Skeletal muscle cell (primary cell): ENCODE measurements around the gene PSPH.
"Not testable (repeated sequence)": the region's sequence is repeated elsewhere in the genome, so short reads cannot be mapped to it uniquely, and the experiment has no call there.

Experiments
- DNase-seq: peaks from one replicate; pipeline ENCODE4 v3.0.0-alpha.2; 2010; ENCODE audit warnings: low read depth
- H3K4me3 ChIP-seq: 2 replicates; pipeline ENCODE4 v1.5.1; 2011; ENCODE audit warnings: low read depth, mild to moderate bottlenecking, control low read depth, low read length, moderate library complexity

The PSPH gene

DNA sequence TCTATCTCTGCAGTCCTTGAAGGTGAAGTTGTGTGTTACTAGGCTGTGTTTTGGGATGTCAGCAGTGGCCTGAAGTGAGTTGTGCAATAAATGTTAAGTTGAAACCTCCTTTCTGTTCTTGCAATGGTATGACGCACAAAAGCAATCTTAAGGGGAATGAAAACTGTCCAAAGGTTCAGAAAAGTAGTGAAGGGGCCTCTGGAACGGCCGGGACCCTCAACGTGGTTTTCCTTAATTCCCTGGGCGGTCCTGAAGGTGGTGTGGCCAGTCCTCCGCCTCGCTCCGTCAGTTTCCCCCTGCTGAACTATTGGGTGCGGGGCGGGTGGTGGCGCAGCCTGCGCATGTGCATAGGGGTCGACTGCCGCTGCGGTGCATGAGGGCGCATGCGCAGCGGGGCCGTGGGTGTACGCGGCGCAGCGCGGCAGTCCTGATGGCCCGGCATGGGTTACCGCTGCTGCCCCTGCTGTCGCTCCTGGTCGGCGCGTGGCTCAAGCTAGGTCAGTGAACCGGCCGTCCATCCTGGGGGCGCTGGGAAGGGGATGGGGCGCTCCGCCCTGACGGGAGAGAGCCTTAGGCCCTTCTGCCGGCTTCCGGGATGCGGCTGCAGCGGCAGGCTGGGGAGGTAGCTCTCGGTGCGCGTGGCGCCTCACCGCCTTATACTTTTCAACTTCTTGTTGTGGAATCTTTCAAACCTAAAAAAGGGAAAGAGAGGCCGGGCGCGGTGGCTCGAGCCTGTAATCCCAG lies 12.8 kb upstream of the PSPH start, which contains the start of gene SUMF2:
TSS of gene SUMF2 (plus strand) at position 405 of the 744 bp plus-strand sequence. CDS start at position 431, 26 bp downstream.
- H3K4me3 ChIP-seq, result peak within 1 kb of the TSS; percentile 88
- DNase-seq, result peak; percentile 60

DNA sequence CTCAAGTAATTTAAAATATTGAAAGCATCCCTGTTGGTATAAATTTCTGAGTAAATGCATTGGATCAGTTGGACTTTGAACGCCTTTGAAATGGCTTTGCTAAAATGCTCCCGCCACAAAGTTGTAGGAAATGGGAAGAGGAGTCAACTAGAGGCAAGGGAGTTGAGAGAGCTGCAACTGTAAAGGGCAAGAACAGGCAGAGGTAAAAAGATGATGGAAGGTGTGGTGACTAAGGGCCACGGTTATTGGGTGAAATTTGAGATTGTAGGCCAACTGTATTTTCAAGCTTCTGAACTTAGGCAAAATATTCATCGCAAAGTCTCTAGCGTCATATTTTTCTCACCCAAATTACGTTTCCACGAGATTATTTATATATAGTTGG lies 12.2 kb upstream of the PSPH start:
- no peak for DNase-seq
- H3K4me3 ChIP-seq, result peak overlapping the region; percentile 88

DNA sequence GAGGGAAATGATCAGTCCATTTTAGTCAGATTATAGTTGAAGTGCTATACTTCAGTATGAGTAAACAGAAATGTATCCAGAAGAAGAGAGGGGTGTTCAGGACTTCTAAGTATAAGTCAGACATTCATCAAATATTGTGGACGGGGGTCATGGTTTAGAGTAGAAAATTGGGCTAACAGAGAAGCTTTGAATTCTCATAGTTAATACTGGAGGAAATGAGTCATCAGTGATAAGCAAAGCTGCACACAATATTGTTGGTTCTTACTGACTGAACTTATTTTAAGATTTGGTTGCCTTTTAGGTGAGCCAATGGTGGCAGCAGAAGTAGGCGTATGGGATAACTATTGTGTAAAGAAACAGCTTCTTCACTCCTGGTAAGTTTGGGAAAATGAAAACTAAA lies 11.1 kb upstream of the PSPH start:
- H3K4me3 ChIP-seq, result no peak overlapping the region
- DNase-seq, result no peak

DNA sequence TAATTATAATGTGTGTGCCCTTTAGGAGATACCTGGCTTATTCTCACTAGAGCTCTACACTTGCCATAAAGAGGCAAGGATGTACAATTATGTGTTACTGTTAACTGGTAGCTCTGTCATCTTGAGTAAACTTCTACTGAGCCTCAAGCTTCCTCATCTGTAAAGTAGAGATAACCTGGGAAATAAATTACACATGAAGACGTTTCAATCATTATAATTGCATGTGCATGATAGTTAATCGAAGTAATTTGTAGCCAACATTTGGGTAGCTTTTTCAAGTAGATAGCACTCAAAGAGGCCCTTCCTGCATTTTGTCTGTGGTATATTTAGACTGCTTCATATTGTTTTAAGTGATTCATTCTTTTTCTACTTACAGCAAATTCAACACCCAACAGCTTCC lies 2.7 kb upstream of the PSPH start:
- no peak for DNase-seq
- H3K4me3 ChIP-seq, result no peak overlapping the region

DNA sequence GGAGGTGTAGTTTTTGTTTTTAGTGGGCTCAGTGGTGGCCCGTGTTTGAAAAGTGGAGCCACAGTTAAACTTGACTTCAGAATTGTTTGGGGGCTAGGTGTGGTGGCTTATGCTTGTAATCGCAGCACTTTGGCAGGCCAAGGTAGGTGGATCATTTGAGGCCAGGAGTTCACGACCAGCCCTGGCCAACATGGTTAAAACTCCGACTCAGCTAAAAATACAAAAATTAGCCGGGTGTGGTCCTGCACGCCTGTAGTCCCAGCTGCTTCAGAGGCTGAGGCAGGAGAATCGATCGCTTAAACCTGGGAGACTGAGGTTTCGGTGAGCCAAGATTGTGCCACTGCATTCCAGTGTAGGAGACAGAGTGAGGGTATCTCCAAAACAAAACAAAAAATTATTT lies 2.1 kb upstream of the PSPH start:
- no peak for DNase-seq
- no peak overlapping the region for H3K4me3 ChIP-seq

DNA sequence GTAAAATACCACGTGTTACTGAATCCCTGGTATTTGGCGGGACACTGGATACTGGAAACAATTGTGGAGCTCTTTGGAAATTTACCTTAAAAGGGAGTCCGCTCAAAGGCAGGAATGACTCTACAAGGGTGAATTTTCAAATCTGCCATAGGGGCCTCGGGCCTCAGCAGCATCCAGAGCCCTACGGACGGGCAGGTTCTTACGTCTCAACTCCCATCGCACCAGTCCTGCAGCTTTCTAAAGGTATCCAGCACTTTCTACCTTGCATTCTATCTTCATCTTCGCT lies 248 bp downstream of the PSPH start:
- peak overlapping the region; percentile 96 for H3K4me3 ChIP-seq
- no peak for DNase-seq

DNA sequence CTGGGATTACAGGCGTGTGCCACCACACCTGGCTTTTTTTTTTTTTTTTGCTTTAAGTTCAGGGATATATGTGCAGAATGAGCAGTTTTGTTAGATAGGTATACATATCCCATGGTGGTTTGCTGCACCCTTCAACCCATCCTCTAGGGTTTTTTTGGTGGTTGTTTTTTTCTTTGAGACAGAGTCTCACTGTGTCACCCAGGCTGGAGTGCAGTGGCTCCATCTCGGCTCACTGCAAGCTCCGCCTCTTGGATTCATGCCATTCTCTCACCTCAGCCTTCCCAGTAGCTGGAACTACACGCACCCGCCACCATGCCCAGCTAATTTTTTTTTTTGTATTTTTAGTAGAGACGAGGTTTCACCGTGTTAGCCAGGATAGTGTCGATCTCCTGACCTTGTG lies 2.5 kb downstream of the PSPH start:
- DNase-seq, H3K4me3 ChIP-seq: not testable (repeated sequence)

DNA sequence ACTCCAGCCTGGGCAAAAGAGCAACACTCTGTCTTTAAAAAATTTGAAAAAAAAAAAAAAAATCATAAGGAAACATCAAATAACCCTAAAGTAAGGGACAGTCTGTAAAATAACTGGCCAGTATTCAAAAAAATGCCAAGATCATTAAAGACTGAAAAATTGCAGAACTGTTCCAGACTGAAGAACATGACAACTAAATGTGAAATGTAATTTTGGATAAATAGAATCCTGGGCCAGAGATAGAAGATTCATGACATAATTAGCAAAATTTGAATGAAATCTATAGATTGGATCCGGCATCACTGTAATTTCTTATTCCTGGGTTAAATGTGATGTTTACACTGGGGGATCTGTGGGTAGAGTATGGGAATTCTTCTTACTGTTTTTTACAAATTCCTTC lies 3.0 kb downstream of the PSPH start:
- DNase-seq, result no peak
- no peak overlapping the region for H3K4me3 ChIP-seq

DNA sequence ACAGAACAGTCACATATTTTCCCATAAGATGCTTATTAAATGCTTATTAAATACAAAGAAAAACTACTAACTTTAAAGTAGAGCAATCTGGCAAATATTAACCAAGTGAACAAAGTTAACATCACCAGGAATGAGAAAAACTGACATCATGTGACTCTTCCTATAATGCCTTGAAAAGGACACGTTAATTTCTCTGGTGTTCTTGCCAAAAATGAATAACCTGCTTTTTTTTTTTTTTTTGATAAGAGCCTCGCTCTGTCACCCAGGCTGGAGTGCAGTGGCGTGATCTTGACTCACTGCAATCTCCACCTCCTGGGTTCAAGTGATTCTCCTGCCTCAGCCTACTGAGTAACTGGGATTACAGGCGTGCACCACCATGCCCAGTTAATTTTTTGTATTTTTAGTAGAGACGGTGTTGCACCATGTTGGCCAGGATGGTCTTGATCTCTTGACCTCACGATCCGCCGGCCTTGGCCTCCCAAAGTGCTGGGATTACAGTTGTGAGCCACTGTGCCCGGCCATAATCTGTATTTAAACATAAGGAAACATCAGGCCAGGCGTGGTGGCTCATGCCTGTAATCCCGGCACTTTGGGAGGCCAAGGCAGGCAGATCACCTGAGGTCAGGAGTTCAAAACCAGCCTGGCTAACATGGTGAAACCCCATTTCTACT lies 3.7 kb downstream of the PSPH start:
- not testable (repeated sequence) for H3K4me3 ChIP-seq, DNase-seq

DNA sequence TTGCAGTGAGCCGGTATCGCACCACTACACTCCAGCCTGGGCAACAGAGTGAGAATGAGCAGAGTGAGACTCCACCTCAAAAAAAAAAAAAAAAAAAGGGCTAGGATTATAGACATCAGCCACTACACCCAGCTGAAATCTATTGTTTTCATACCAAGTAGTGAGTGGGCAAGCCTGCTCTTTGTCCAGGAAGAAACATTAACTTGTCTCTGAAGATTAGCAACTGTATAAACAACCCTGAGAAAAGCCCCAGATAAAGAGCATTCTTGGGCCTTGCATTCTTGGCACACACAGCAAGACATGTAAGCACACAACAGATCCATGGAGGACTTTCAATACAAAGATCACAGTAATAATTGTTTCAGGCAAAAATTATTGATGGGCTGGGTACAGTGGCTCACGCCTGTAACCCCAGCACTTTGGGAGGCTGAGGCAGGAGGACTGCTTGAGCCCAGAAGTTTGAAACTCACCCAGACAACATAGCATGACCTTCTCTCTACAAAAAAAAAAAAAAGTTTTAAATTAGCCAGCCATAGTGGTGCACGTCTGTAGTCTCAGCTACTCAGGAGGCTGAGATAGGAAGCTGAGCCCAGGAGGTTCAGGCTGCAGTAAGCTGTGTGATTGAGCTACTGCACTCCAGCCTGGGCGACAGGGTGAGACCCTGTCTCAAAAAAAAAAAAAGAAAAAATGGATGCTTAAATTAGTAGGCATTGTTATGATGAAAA lies 4.4 kb downstream of the PSPH start:
- no peak overlapping the region for H3K4me3 ChIP-seq
- DNase-seq, result peak; percentile 70

DNA sequence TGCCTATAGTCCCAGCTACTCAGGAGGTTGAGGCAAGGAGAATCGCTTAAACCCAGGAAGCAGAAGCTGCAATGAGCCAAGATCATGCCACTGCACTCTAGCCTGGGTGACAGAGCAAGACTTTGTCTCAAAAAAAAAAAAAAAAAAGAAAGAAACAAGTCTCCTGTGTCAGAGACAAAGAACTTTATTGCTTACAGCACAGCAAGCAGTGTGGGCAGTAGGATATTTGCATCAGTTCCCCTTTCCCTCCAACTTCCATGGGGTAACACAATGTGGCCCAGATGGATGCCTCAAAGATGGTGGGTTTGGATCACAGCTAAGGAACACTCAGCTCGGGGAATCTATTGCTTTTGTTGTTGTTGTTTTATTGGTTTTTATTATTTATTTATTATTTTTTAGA lies 5.5 kb downstream of the PSPH start:
- H3K4me3 ChIP-seq, DNase-seq: not testable (repeated sequence)

DNA sequence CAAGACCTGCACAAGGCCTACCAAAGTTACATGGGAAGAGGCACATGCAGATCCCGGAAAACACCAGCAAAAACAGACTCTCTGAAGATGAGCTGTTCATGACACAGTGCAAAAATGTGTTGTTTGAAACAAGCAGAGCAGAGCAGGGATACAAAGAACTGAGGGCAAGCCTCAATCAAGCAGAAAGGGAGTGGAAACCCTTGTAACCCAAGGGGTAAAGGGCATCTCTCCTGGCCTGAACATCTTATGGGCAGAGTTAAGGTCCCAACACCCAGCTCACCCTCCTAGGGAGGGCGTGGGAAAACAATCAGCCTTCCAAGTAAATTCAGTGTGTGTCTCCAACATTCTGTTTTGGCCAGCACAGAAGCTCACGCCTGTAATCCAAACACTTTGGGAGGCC lies 10.5 kb downstream of the PSPH start:
- no peak for DNase-seq
- no peak overlapping the region for H3K4me3 ChIP-seq

DNA sequence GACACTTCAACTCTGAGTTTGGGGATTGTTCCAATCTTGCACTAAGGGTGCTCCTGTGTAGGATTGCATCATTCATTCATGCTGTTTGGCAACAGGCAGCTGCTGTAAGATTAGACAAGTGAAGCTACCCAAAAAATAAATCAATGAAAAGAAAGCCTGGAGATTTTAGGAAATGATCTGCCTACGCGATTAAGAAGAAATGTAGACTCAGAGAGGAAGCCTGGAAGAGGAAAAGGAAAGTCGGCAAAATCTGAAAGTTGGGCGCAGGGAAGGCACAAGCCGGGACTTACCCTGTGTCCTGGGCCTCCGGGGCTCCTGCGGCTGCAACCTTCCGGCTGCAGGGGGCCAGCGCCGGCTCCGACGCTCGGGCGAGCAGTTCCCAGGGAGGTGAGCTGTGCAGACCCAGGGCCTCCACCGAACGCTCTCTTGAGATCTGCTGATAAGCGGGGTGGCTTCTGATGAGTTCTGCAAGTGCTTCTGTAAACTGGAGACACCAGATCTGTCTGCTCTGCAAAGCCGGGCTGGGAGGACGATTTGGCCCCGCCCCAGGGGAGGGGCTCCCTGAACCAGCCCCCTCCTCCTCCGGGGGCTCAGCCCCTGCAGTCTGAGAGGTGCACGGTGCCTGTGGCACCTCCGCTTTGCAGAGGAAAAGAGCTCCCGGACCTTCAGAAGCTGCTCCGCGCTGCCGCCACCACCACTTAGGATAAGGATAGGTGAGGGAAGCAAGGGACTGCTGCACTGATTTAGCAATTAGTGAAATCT lies 17.4 kb downstream of the PSPH start:
- peak overlapping the region; percentile 68 for H3K4me3 ChIP-seq
- DNase-seq, result peak; percentile 31

DNA sequence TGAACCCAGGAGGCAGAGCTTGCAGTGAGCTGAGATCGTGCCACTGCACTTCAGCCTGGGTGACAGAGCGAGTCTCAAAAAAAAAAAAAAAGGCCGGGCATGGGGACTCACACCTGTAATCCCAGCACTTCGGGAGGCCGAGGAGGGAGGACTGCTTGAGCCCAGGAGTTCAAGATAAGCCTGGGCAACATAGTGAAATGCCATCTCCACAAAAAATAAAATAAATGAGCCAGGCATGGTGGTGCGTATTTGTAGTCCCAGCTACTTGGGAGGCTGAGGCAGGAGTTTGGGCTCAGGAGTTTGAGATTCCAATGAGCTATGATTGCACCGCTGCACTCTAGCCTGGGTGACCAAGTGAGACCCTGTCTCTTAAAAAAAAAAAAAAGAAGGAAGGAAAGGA lies 18.7 kb downstream of the PSPH start:
- H3K4me3 ChIP-seq, DNase-seq: not testable (repeated sequence)

DNA sequence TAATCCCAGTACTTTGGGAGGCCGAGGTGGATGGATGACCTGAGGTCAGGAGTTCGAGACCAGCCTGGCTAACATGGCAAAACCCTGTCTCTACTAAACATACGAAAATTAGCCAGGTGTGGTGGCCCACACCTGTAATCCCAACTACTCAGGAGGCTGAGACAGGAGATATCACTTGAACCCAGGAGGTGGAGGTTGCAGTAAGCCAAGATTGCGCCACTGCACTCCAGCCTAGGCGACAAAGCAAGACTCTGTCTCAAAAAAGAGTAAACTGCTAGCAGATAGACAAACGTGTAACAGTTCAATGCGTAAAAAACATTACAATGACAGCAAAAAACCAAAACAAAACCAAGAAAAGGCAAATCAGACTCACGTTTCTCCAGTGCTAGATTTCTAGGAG lies 19.7 kb downstream of the PSPH start:
- not testable (repeated sequence) for H3K4me3 ChIP-seq, DNase-seq

DNA sequence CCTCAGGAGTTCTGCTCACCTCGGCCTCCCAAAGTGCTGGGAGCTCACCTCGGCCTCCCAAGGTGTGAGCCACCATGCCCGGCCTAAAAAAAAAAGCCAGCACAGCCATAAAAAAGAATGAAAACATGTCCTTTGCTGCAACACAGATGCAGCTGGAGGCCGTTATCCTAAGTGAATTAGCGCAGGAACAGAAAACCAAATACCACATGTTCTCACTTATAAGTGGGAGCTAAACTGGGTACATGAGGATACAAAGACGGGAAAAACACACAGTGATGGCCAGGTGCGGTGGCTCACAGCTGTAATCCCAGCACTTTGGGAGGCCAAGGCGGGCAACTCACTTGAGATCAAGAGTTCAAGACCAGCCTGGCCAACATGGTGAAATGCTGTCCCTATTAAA lies 20.9 kb downstream of the PSPH start:
- no peak overlapping the region for H3K4me3 ChIP-seq

DNA sequence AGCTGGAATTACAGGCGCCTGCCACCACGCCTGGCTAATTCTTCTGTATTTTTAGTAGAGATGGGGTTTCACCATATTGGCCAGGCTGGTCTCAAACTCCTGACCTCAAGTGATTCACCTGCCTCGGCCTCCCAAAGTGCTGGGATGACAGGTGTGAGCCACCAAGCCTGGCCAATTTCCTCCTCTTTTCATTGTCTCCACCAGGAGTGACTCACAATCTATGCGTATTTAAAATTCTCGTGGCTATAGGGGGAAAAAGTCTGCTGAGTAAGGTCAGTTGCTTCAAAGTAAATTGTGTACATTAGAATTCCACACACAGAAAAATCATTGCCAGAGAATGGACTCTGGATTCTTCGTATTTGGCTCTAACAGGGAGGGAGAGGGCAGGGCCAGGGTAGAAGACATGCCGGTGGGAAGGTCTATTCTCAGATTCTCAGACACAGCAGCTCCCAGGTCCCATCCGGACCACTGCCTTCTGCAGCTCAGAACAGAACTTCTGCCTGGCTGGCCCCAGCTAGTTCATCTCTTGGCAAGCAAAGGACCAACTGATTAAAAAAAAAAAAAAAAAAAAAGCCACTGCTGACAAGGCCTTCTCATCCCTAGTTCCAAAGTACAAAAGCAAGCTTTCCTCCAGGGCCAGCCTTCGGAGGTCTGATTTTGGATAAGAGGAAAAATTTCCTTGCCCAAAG lies 22.2 kb downstream of the PSPH start:
- DNase-seq, result no peak
- no peak overlapping the region for H3K4me3 ChIP-seq

More for the DNA sequence above, 20.9 kb downstream of the PSPH start:
- DNase-seq, result no peak

DNA sequence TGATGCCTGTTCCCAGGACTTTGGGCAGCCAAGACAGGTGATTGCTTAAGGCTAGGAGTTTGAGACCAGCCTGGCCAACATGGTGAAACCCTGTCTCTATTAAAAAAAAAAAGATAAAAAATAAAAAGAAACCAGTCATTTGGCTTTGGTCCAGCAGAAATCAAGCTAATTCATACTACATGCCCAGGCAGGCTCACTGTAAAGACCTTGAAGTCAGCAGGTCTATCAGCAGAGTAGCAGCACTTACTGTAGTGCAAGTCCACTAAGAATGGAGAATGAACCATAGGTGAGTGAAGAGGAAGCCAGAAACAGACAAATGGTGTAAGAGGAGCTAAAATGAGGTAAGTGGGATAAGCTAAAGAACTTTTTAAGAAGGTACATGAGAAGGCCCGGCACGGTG lies 24.7 kb downstream of the PSPH start:
- no peak overlapping the region for H3K4me3 ChIP-seq
- DNase-seq, result no peak

DNA sequence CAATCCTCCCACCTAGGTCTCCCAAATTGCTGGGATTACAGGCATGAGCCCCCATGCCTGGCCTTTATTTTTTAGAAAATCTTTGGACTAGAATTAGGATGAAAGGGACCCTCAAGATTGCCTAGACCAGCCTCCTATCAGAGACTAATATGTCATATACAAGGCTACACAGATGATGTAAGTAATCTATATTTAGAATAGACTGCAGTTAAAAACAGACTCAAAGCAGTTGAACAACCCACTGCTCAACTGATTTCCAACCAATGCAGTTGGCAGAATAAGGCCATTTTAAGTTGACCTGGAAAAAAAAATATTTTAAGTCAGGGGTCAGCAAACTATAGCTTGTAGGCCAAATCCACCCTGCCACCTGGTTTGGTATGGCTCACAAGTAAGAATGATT lies 27.7 kb downstream of the PSPH start:
- DNase-seq, result no peak
- H3K4me3 ChIP-seq, result no peak overlapping the region
